Uterus (tissue), 4 donors: Measurements from ENCODE around the gene CACNG5. TPM values are rescaled to one million over a fixed set of nuclear protein-coding genes. Genes with fewer than 3 reads are reported as not detected.

Experiments
- DNase-seq, 2 donors: peaks; one replicate each; pipeline ENCODE4 v3.0.0-alpha.2; 2019 to 2020
- H3K27ac ChIP-seq, 2 donors: fragments of 200-600 bp; sonication (generic); 1 replicate in 1 of 2; 2 replicates in 1 of 2; pipeline ENCODE4 v1.5.1; 2016 to 2018
- H3K27me3 ChIP-seq, 2 donors: fragments of 200-600 bp; sonication (generic); one replicate each; pipeline ENCODE4 v1.5.1; 2018 to 2019; ENCODE audit warnings: control low read depth in 1 of 2
- H3K36me3 ChIP-seq, 2 donors: fragments of 200-600 bp; sonication (generic); one replicate each; pipeline ENCODE4 v1.5.1; 2019; ENCODE audit warnings: control low read depth in 1 of 2
- H3K4me1 ChIP-seq, 2 donors: fragments of 200-600 bp; sonication (generic); one replicate each; pipeline ENCODE4 v1.5.1; 2018 to 2019; ENCODE audit warnings: control low read depth in 1 of 2
- H3K4me3 ChIP-seq, 2 donors: fragments of 200-600 bp; sonication (generic); 1 replicate in 1 of 2; 2 replicates in 1 of 2; pipeline ENCODE4 v1.5.1; 2018 to 2019; ENCODE audit warnings: mild to moderate bottlenecking in 1 of 2
- H3K9me3 ChIP-seq, 2 donors: fragments of 200-600 bp; sonication (generic); one replicate each; pipeline ENCODE4 v1.5.1; 2019; ENCODE audit warnings: control low read depth in 1 of 2
- CTCF ChIP-seq, 4 experiments: fragments of 200-600 bp in 2 of 4; fragments of 450-650 bp in 2 of 4; sonication (generic) in 2 of 4; IDR thresholded peaks; one replicate each; pipeline ENCODE4 v1.5.1; 2016 to 2019; ENCODE audit warnings: antibody characterized with exemption in 4 of 4, mild to moderate bottlenecking in 2 of 4, moderate library complexity in 1 of 4
- POLR2A ChIP-seq, 2 donors: fragments of 450-650 bp; IDR thresholded peaks; one replicate each; pipeline ENCODE4 v1.6.1; 2016; ENCODE audit warnings: antibody characterized with exemption in 2 of 2, mild to moderate bottlenecking in 1 of 2, moderate library complexity in 1 of 2
- intact Hi-C: fragments of 100-400 bp; cut with DNase I; formaldehyde crosslinking; loops from one replicate; pipeline ENCODE4 v1.15.1; 2023; ENCODE audit warnings: low total_unique reads
- total RNA-seq, 4 donors: library from RNA; depleted of rRNA in 3 of 4; stranded (reverse); fragments of >200 nt in 3 of 4; gene quantifications; one replicate each; pipeline versions ENCODE4 v1.1.0 to v1.2.4, GENCODE V29; 2014 to 2023
- donor health status: DM: yes; HTN: yes; CAD: no.

The CACNG5 gene
- total RNA-seq, 4 donors from 2014 or later, result 6.6 TPM; not detected in 3

- intact Hi-C loops, result no loop called here
- H3K4me1 ChIP-seq, result no peaks in the 10 kb centered on the region
- H3K4me3 ChIP-seq, result no peak overlapping the region
- no peaks in the 10 kb centered on the region for H3K36me3 ChIP-seq
- H3K27ac ChIP-seq, result no peak overlapping the region
- H3K9me3 ChIP-seq, result no peaks in the 10 kb centered on the region
- no peak for TF ChIP-seq CTCF (IDR thresholded peaks at IDR 0.05)
- no peak for TF ChIP-seq POLR2A (IDR thresholded peaks at IDR 0.05)
- H3K27me3 ChIP-seq, result no peaks in the 10 kb centered on the region
- DNase-seq, result no peak
These were observed 20.3 kb downstream of the CACNG5 start for GRCh38 chr17:66855204-66855603.

- no peak overlapping the region for H3K27ac ChIP-seq
- H3K4me3 ChIP-seq, result no peak overlapping the region
- H3K36me3 ChIP-seq, result no peaks in the 10 kb centered on the region
- no peak for DNase-seq
- H3K27me3 ChIP-seq, result no peaks in the 10 kb centered on the region
- no peak for TF ChIP-seq CTCF (IDR thresholded peaks at IDR 0.05)
- no peak for TF ChIP-seq POLR2A (IDR thresholded peaks at IDR 0.05)
- no peaks in the 10 kb centered on the region for H3K9me3 ChIP-seq
- intact Hi-C loops, result no loop called here
- H3K4me1 ChIP-seq, result no peaks in the 10 kb centered on the region
These were observed 23.5 kb downstream of the CACNG5 start for GRCh38 chr17:66858226-66859083.

- H3K9me3 ChIP-seq, result no peaks in the 10 kb centered on the region
- H3K27ac ChIP-seq, result no peak overlapping the region
These were observed 24.4 kb downstream of the CACNG5 start for GRCh38 chr17:66859353-66859752.

GRCh38 chr17:66860204-66860603, 25.3 kb downstream of the CACNG5 start:
- intact Hi-C loops, result no loop called here
- Histone ChIP-seq H3K36me3 (no peaks in the 10 kb centered on the region), H3K27ac (no peak overlapping the region), H3K4me3 (no peak overlapping the region), H3K27me3 (no peaks in the 10 kb centered on the region), H3K9me3 (no peaks in the 10 kb centered on the region), H3K4me1 (no peaks in the 10 kb centered on the region)
- TF ChIP-seq CTCF (IDR thresholded peaks at IDR 0.05) (no peak), POLR2A (IDR thresholded peaks at IDR 0.05) (no peak)
- DNase-seq, result no peak

More at GRCh38 chr17:66859353-66859752, 24.4 kb downstream of the CACNG5 start:
- no peaks in the 10 kb centered on the region for H3K4me1 ChIP-seq
- intact Hi-C loops, result no loop called here
- H3K27me3 ChIP-seq, result no peaks in the 10 kb centered on the region
- no peak overlapping the region for H3K4me3 ChIP-seq
- no peak for DNase-seq
- TF ChIP-seq CTCF (IDR thresholded peaks at IDR 0.05) (no peak), POLR2A (IDR thresholded peaks at IDR 0.05) (no peak)
- no peaks in the 10 kb centered on the region for H3K36me3 ChIP-seq

GRCh38 chr17:66863820-66864219, 28.9 kb downstream of the CACNG5 start:
- TF ChIP-seq POLR2A (IDR thresholded peaks at IDR 0.05), result no peak
- no peak for TF ChIP-seq CTCF (IDR thresholded peaks at IDR 0.05)
- no peak for DNase-seq
- intact Hi-C loops, result no loop called here
- no peak overlapping the region for H3K4me3 ChIP-seq
- no peaks in the 10 kb centered on the region for H3K9me3 ChIP-seq
- H3K27me3 ChIP-seq, result no peaks in the 10 kb centered on the region
- no peak overlapping the region for H3K27ac ChIP-seq
- H3K4me1 ChIP-seq, result no peaks in the 10 kb centered on the region
- no peaks in the 10 kb centered on the region for H3K36me3 ChIP-seq
